GM06990 (cell line): ENCODE results near the gene NDUFB10.
A peak's percentile ranks its signal among the peaks of the same experiment; 100 is the strongest.

Experiments
- DNase-seq: peaks from one replicate; pipeline ENCODE4 v3.0.0-alpha.2; 2011; ENCODE audit not compliant: insufficient read length; ENCODE audit errors: extremely low read depth
- H3K27me3 ChIP-seq: replicated peaks from 2 replicates; pipeline ENCODE4 v1.6.0; 2011; ENCODE audit warnings: low read length; ENCODE audit not compliant: control insufficient read depth, insufficient read depth
- H3K36me3 ChIP-seq: 2 replicates; pipeline ENCODE4 v1.5.1; 2011; ENCODE audit warnings: low read length; ENCODE audit not compliant: control insufficient read depth, insufficient read depth
- H3K4me3 ChIP-seq: replicated peaks from 2 replicates; pipeline ENCODE4 v1.5.1; 2011; ENCODE audit warnings: low read depth, mild to moderate bottlenecking, control low read depth, low read length
- CTCF ChIP-seq: IDR thresholded peaks from 2 replicates; pipeline ENCODE4 v1.5.1; 2011; ENCODE audit warnings: low read length, control low read depth, mild to moderate bottlenecking, inconsistent platforms; ENCODE audit not compliant: insufficient read depth, poor library complexity, severe bottlenecking

Gene NDUFB10

GRCh38 chr16:1923299-1924034 is 35.9 kb upstream of the NDUFB10 start:
- no peaks in the 10 kb centered on the region for H3K36me3 ChIP-seq
- no peak overlapping the region for H3K4me3 ChIP-seq
- no peak for DNase-seq
- TF ChIP-seq CTCF, result peak; percentile 36
- no peaks in the 10 kb centered on the region; the same call in 1 of the 2 replicates for H3K27me3 ChIP-seq

- no peaks in the 10 kb centered on the region; the same call in 1 of the 2 replicates for H3K27me3 ChIP-seq
- TF ChIP-seq CTCF, result no peak
- no peak for DNase-seq
These were observed 35.2 kb upstream of the NDUFB10 start for GRCh38 chr16:1924095-1924494.

GRCh38 chr16:1926271-1926670 is 33.1 kb upstream of the NDUFB10 start:
- no peak for TF ChIP-seq CTCF
- DNase-seq, result no peak
- Histone ChIP-seq H3K27me3 (no peaks in the 10 kb centered on the region; the same call in 1 of the 2 replicates), H3K36me3 (no peaks in the 10 kb centered on the region), H3K4me3 (no peak overlapping the region)

More at GRCh38 chr16:1924095-1924494, 35.2 kb upstream of the NDUFB10 start:
- Histone ChIP-seq H3K36me3 (no peaks in the 10 kb centered on the region), H3K4me3 (no peak overlapping the region)

- TF ChIP-seq CTCF, result no peak
- no peaks in the 10 kb centered on the region for H3K36me3 ChIP-seq
- DNase-seq, result no peak
- no peaks in the 10 kb centered on the region for H3K27me3 ChIP-seq
- peak overlapping the region; percentile 55 for H3K4me3 ChIP-seq
These were observed 30.2 kb upstream of the NDUFB10 start for GRCh38 chr16:1929105-1929504.

GRCh38 chr16:1929578-1930337 is 29.6 kb upstream of the NDUFB10 start:
- Histone ChIP-seq H3K27me3 (no peaks in the 10 kb centered on the region), H3K36me3 (no peaks in the 10 kb centered on the region), H3K4me3 (peak overlapping the region; percentile 55)
- peak; percentile 89 for DNase-seq
- peak; percentile 42 for TF ChIP-seq CTCF
